Right kidney (tissue), 1 donor: ENCODE measurements around the gene NADK2.

ENCODE experiments used
- DNase-seq: peaks from one replicate; pipeline ENCODE4 v3.0.0-alpha.2; 2016

NADK2 gene

GRCh38 chr5:36164461-36164860 lies 77.3 kb downstream of the NADK2 start:
- no peak for DNase-seq

GRCh38 chr5:36162810-36163486 lies 78.8 kb downstream of the NADK2 start:
- DNase-seq: no peak

GRCh38 chr5:36161361-36161760 lies 80.4 kb downstream of the NADK2 start:
- no peak for DNase-seq

GRCh38 chr5:36160617-36161016 lies 81.1 kb downstream of the NADK2 start:
- no peak for DNase-seq

- no peak for DNase-seq
Measured at GRCh38 chr5:36158144-36158543, 83.6 kb downstream of the NADK2 start.

GRCh38 chr5:36156619-36157018 lies 85.1 kb downstream of the NADK2 start:
- DNase-seq: no peak

- DNase-seq: no peak
Measured at GRCh38 chr5:36156121-36156601, 85.6 kb downstream of the NADK2 start.

GRCh38 chr5:36155291-36155690 lies 86.4 kb downstream of the NADK2 start:
- DNase-seq: no peak

- no peak for DNase-seq
Measured at GRCh38 chr5:36153726-36154125, 88.0 kb downstream of the NADK2 start.

GRCh38 chr5:36153298-36153677 lies 88.4 kb downstream of the NADK2 start:
- no peak for DNase-seq

- peak; percentile 57 for DNase-seq
Measured at GRCh38 chr5:36152324-36153297, 89.1 kb downstream of the NADK2 start.

- DNase-seq: peak; percentile 84
Measured at GRCh38 chr5:36151434-36152323, 90.0 kb downstream of the NADK2 start, which contains the start of the genes LMBRD2 and SKP2. Gene LMBRD2 (minus strand): TSS chr5:36151887. CDS start chr5:36143349, 8,538 bp downstream. Gene SKP2 (plus strand): TSS chr5:36152111. CDS start chr5:36152263, 152 bp downstream.

- DNase-seq: no peak
Measured at GRCh38 chr5:36150676-36151433, 90.9 kb downstream of the NADK2 start.

- DNase-seq: no peak
Measured at GRCh38 chr5:36147681-36148080, 94.0 kb downstream of the NADK2 start.

- no peak for DNase-seq
Measured at GRCh38 chr5:36146390-36146789, 95.3 kb downstream of the NADK2 start.

GRCh38 chr5:36145311-36145710 lies 96.4 kb downstream of the NADK2 start:
- no peak for DNase-seq
